ENCODE measurements around the gene GALNT18. TPM values are rescaled to one million over a fixed set of nuclear protein-coding genes. Genes with fewer than 3 reads are reported as not detected.

Gene GALNT18
- total RNA-seq, 1 donor from 2014 or later, result 11.7 TPM

DNA sequence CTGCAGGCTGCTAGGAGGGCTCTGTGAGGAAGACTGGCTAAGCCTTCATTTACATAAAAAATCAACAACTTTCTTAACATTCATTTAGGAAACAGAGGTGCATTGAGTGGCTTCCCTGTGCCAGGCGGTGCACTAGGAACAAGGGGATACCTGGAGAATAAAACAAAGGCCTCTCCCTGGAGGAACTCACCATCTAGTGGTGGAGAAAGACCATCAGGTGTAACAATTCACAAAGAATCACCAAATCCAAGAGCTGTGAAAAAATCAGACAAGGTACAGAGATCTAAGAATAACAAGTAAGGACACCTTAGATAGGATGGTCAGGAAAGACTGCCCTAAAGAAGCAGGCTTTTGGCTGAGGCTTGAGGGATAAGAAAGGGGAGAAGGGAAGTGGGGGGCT, 309.1 kb downstream of the GALNT18 start:
- peaks cover 3% of the 10 kb centered on the region for H3K27me3 Mint-ChIP-seq
- no peak overlapping the region for H3K4me3 Mint-ChIP-seq
- H3K4me1 Mint-ChIP-seq (ENCODE audit: unreplicated experiment), result peaks cover 7% of the 10 kb centered on the region
- no peak for TF ChIP-seq CTCF (conservative IDR thresholded peaks at IDR 0.05)
- H3K27ac Mint-ChIP-seq, result no peak overlapping the region
- no peaks in the 10 kb centered on the region for H3K36me3 Mint-ChIP-seq
- no peaks in the 10 kb centered on the region for H3K9me3 Mint-ChIP-seq
- DNase-seq (ENCODE audit: extremely low spot score, unreplicated experiment), result no peak

- DNase-seq (ENCODE audit: extremely low spot score, unreplicated experiment), result no peak
- Mint-ChIP-seq H3K9me3 (no peaks in the 10 kb centered on the region), H3K4me3 (no peak overlapping the region), H3K27me3 (peaks cover 3% of the 10 kb centered on the region), H3K36me3 (no peaks in the 10 kb centered on the region), H3K27ac (no peak overlapping the region), H3K4me1 (ENCODE audit: unreplicated experiment) (peaks cover 1% of the 10 kb centered on the region)
- TF ChIP-seq CTCF (conservative IDR thresholded peaks at IDR 0.05), result no peak
Measured at GRCh38 chr11:11311169-11311568, 310.6 kb downstream of the GALNT18 start.

- Mint-ChIP-seq H3K9me3 (no peaks in the 10 kb centered on the region), H3K27me3 (peaks cover 3% of the 10 kb centered on the region), H3K36me3 (no peaks in the 10 kb centered on the region), H3K27ac (no peak overlapping the region), H3K4me1 (ENCODE audit: unreplicated experiment) (no peaks in the 10 kb centered on the region), H3K4me3 (no peak overlapping the region)
- no peak for TF ChIP-seq CTCF (conservative IDR thresholded peaks at IDR 0.05)
- DNase-seq (ENCODE audit: extremely low spot score, unreplicated experiment), result no peak
Measured at GRCh38 chr11:11309906-11310305, 311.9 kb downstream of the GALNT18 start.

- Mint-ChIP-seq H3K9me3 (no peaks in the 10 kb centered on the region), H3K27ac (no peak overlapping the region), H3K4me3 (no peak overlapping the region), H3K36me3 (peaks cover 4% of the 10 kb centered on the region), H3K4me1 (ENCODE audit: unreplicated experiment) (no peaks in the 10 kb centered on the region), H3K27me3 (peaks cover 10% of the 10 kb centered on the region)
- TF ChIP-seq CTCF (conservative IDR thresholded peaks at IDR 0.05), result no peak
- no peak for DNase-seq (ENCODE audit: extremely low spot score, unreplicated experiment)
Measured at GRCh38 chr11:11308249-11308648, 313.6 kb downstream of the GALNT18 start.

- peaks cover 7% of the 10 kb centered on the region for H3K27me3 Mint-ChIP-seq
- peaks cover 4% of the 10 kb centered on the region for H3K36me3 Mint-ChIP-seq
- no peak for DNase-seq (ENCODE audit: extremely low spot score, unreplicated experiment)
- no peak overlapping the region for H3K4me3 Mint-ChIP-seq
- H3K4me1 Mint-ChIP-seq (ENCODE audit: unreplicated experiment), result no peaks in the 10 kb centered on the region
- H3K27ac Mint-ChIP-seq, result no peak overlapping the region
- TF ChIP-seq CTCF (conservative IDR thresholded peaks at IDR 0.05), result no peak
- H3K9me3 Mint-ChIP-seq, result no peaks in the 10 kb centered on the region
Measured at GRCh38 chr11:11306855-11307254, 314.9 kb downstream of the GALNT18 start.

- no peaks in the 10 kb centered on the region for H3K9me3 Mint-ChIP-seq
- peaks cover 12% of the 10 kb centered on the region for H3K4me1 Mint-ChIP-seq (ENCODE audit: unreplicated experiment)
- no peak for TF ChIP-seq CTCF (conservative IDR thresholded peaks at IDR 0.05)
- no peak for DNase-seq (ENCODE audit: extremely low spot score, unreplicated experiment)
- no peak overlapping the region for H3K4me3 Mint-ChIP-seq
- peaks cover 4% of the 10 kb centered on the region for H3K36me3 Mint-ChIP-seq
- H3K27me3 Mint-ChIP-seq, result peaks cover 7% of the 10 kb centered on the region
- H3K27ac Mint-ChIP-seq, result no peak overlapping the region
Measured at GRCh38 chr11:11304550-11304949, 317.3 kb downstream of the GALNT18 start.

Measured in type B pancreatic cell (in vitro differentiated cells).